Amniotic stem cell (primary cell): ENCODE measurements around the gene TPSAB1.

Source experiments
- DNase-seq: peaks from one replicate; lab custom pipeline; 2025; lab: John Stamatoyannopoulos, UW

The TPSAB1 gene

GRCh38 chr16:1285669-1286512 is 45.4 kb downstream of the TPSAB1 start:
- no peak for DNase-seq

GRCh38 chr16:1286513-1287094 is 46.1 kb downstream of the TPSAB1 start:
- no peak for DNase-seq

GRCh38 chr16:1287982-1288670 is 47.6 kb downstream of the TPSAB1 start:
- no peak for DNase-seq

- DNase-seq, result no peak
Measured at GRCh38 chr16:1288813-1289476, 48.4 kb downstream of the TPSAB1 start.

- DNase-seq, result no peak
Measured at GRCh38 chr16:1289477-1289866, 49.0 kb downstream of the TPSAB1 start.

GRCh38 chr16:1290063-1290501 is 49.6 kb downstream of the TPSAB1 start:
- DNase-seq, result no peak

GRCh38 chr16:1290860-1291575 is 50.5 kb downstream of the TPSAB1 start:
- DNase-seq, result no peak

- no peak for DNase-seq
Measured at GRCh38 chr16:1291576-1291974, 51.1 kb downstream of the TPSAB1 start.
